NCI-H345 treated with DMSO at 0.1 percent for 48 hours (cell line): ENCODE data around the gene EPC2.

ENCODE experiments used
- DNase-seq: peaks from one replicate; lab custom pipeline; 2025; ENCODE audit not compliant: unreplicated experiment; lab: John Stamatoyannopoulos, UW

The EPC2 gene

GRCh38 chr2:148802448-148803220 lies 158.1 kb downstream of the EPC2 start:
- no peak for DNase-seq

GRCh38 chr2:148810081-148810480 lies 165.5 kb downstream of the EPC2 start:
- no peak for DNase-seq

GRCh38 chr2:148812306-148812705 lies 167.8 kb downstream of the EPC2 start:
- no peak for DNase-seq

- DNase-seq: no peak
Observed at GRCh38 chr2:148813603-148814065, 169.1 kb downstream of the EPC2 start.

- DNase-seq: no peak
Observed at GRCh38 chr2:148814143-148814859, 169.8 kb downstream of the EPC2 start.

GRCh38 chr2:148814860-148815419 lies 170.4 kb downstream of the EPC2 start:
- DNase-seq: no peak

GRCh38 chr2:148816176-148816575 lies 171.6 kb downstream of the EPC2 start:
- no peak for DNase-seq

- no peak for DNase-seq
Observed at GRCh38 chr2:148817210-148817708, 172.7 kb downstream of the EPC2 start.

GRCh38 chr2:148819019-148819585 lies 174.6 kb downstream of the EPC2 start:
- no peak for DNase-seq

- no peak for DNase-seq
Observed at GRCh38 chr2:148824190-148824589, 179.6 kb downstream of the EPC2 start.

GRCh38 chr2:148826791-148827190 lies 182.2 kb downstream of the EPC2 start:
- no peak for DNase-seq

- DNase-seq: no peak
Observed at GRCh38 chr2:148828941-148829340, 184.4 kb downstream of the EPC2 start.

GRCh38 chr2:148829618-148830017 lies 185.1 kb downstream of the EPC2 start:
- DNase-seq: no peak

- no peak for DNase-seq
Observed at GRCh38 chr2:148832637-148833036, 188.1 kb downstream of the EPC2 start.
